Right atrium auricular region (tissue), 2 donors: ENCODE measurements around the gene ADAMTS15. TPM values are rescaled to one million over a fixed set of nuclear protein-coding genes. Genes with fewer than 3 reads are reported as not detected.

ENCODE experiments used
- DNase-seq: peaks from one replicate; pipeline ENCODE4 v3.0.0-alpha.2; 2019; ENCODE audit warnings: low spot score
- H3K27ac ChIP-seq, 2 donors: fragments of 200-600 bp; sonication (generic); 1 replicate in 1 of 2; 2 replicates in 1 of 2; pipeline ENCODE4 v1.5.1; 2016 to 2019
- H3K27me3 ChIP-seq, 2 donors: fragments of 200-600 bp; sonication (generic); one replicate each; pipeline versions ENCODE4 v1.5.1 to v1.6.0; 2017 to 2019
- H3K36me3 ChIP-seq: fragments of 200-600 bp; sonication (generic); one replicate; pipeline ENCODE4 v1.5.1; 2016
- H3K4me1 ChIP-seq, 2 donors: fragments of 200-600 bp; sonication (generic); one replicate each; pipeline versions ENCODE4 v1.5.1 to v1.6.0; 2017 to 2019
- H3K4me3 ChIP-seq, 2 donors: fragments of 200-600 bp; sonication (generic); 1 replicate in 1 of 2; 2 replicates in 1 of 2; pipeline ENCODE4 v1.5.1; 2017 to 2019; ENCODE audit warnings: mild to moderate bottlenecking in 1 of 2, moderate library complexity in 1 of 2
- H3K9me3 ChIP-seq, 2 donors: fragments of 200-600 bp; sonication (generic); one replicate each; pipeline ENCODE4 v1.5.1; 2019
- total RNA-seq, 2 donors: library from RNA; depleted of rRNA; stranded (reverse); fragments of >200 nt; gene quantifications; one replicate each; pipeline ENCODE4 v1.1.0, GENCODE V29; 2016
- TF ChIP-seq, protein P1 (sequence below), 2 donors: fragments of 200-600 bp; sonication (generic); IDR thresholded peaks; one replicate each; pipeline ENCODE4 v1.5.1; 2019; ENCODE audit warnings: antibody characterized with exemption in 2 of 2

ADAMTS15 gene
- total RNA-seq, 2 donors from 2014 or later = 17.5 to 21.2 TPM

- DNase-seq = no peak
- H3K9me3 ChIP-seq = no peaks in the 10 kb centered on the region
- H3K4me3 ChIP-seq = no peak overlapping the region
- peaks cover 34% of the 10 kb centered on the region for H3K36me3 ChIP-seq
- H3K27me3 ChIP-seq = no peaks in the 10 kb centered on the region
- H3K27ac ChIP-seq = peak overlapping the region in 1 of 2 donors; percentile 90
- peaks cover 0 to 37% of the 10 kb centered on the region in 2 donors for H3K4me1 ChIP-seq
- TF ChIP-seq, protein P1, sequence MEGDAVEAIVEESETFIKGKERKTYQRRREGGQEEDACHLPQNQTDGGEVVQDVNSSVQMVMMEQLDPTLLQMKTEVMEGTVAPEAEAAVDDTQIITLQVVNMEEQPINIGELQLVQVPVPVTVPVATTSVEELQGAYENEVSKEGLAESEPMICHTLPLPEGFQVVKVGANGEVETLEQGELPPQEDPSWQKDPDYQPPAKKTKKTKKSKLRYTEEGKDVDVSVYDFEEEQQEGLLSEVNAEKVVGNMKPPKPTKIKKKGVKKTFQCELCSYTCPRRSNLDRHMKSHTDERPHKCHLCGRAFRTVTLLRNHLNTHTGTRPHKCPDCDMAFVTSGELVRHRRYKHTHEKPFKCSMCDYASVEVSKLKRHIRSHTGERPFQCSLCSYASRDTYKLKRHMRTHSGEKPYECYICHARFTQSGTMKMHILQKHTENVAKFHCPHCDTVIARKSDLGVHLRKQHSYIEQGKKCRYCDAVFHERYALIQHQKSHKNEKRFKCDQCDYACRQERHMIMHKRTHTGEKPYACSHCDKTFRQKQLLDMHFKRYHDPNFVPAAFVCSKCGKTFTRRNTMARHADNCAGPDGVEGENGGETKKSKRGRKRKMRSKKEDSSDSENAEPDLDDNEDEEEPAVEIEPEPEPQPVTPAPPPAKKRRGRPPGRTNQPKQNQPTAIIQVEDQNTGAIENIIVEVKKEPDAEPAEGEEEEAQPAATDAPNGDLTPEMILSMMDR (IDR thresholded peaks at IDR 0.05) = no peak
These were observed 11.1 kb downstream of the ADAMTS15 start for GRCh38 chr11:130459521-130459920.

- H3K27ac ChIP-seq = peak overlapping the region; percentile 29 to 35
- H3K36me3 ChIP-seq = peaks cover 56% of the 10 kb centered on the region
- no peaks in the 10 kb centered on the region for H3K27me3 ChIP-seq
These were observed 13.8 kb downstream of the ADAMTS15 start for GRCh38 chr11:130462101-130462885.

GRCh38 chr11:130462931-130463330 is 14.5 kb downstream of the ADAMTS15 start:
- no peak for DNase-seq
- Histone ChIP-seq H3K36me3 (peaks cover 57% of the 10 kb centered on the region), H3K9me3 (no peaks in the 10 kb centered on the region), H3K27ac (no peak overlapping the region), H3K27me3 (no peaks in the 10 kb centered on the region), H3K4me1 (peaks cover 0 to 9% of the 10 kb centered on the region in 2 donors), H3K4me3 (no peak overlapping the region)
- TF ChIP-seq, protein P1 (IDR thresholded peaks at IDR 0.05) = no peak

More at GRCh38 chr11:130462101-130462885, 13.8 kb downstream of the ADAMTS15 start:
- Histone ChIP-seq H3K4me3 (no peak overlapping the region), H3K4me1 (peaks cover 0 to 14% of the 10 kb centered on the region in 2 donors), H3K9me3 (no peaks in the 10 kb centered on the region)
- TF ChIP-seq, protein P1 (IDR thresholded peaks at IDR 0.05) = no peak
- no peak for DNase-seq

- Histone ChIP-seq H3K27me3 (no peaks in the 10 kb centered on the region), H3K9me3 (no peaks in the 10 kb centered on the region), H3K36me3 (peaks cover 65% of the 10 kb centered on the region), H3K4me1 (no peaks in the 10 kb centered on the region), H3K4me3 (no peak overlapping the region), H3K27ac (no peak overlapping the region)
- TF ChIP-seq, protein P1 (IDR thresholded peaks at IDR 0.05) = no peak
- no peak for DNase-seq
These were observed 15.9 kb downstream of the ADAMTS15 start for GRCh38 chr11:130464291-130464812.

DNA sequence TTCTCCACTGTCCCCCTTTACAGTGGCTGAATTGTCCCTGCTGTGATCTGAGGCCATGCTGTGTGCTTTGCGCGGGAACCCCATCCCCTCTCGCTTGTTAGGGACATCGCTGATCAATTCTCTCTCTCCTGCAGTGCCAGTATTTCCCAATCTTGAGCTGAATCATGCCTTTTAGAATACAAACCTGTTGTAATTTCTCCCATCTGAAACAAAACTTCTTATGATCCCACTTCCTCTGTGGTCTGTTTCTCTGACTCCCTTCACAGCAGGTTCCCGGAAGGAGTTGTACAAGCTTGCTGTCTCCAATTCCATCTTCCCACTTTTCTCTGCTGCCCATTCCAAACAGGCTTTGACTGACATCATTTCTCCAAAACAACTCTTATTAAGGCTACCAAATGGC is 16.8 kb downstream of the ADAMTS15 start:
- TF ChIP-seq, protein P1 (IDR thresholded peaks at IDR 0.05) = no peak
- Histone ChIP-seq H3K36me3 (peaks cover 71% of the 10 kb centered on the region), H3K4me3 (no peak overlapping the region), H3K27me3 (no peaks in the 10 kb centered on the region), H3K9me3 (no peaks in the 10 kb centered on the region), H3K27ac (no peak overlapping the region), H3K4me1 (no peaks in the 10 kb centered on the region)
- DNase-seq = no peak
